ENCODE results near the gene NCAPD3. TPM values are rescaled to one million over a fixed set of nuclear protein-coding genes. Genes with fewer than 3 reads are reported as not detected.

Gene NCAPD3
- total RNA-seq, 1 experiment from 2014 or later: 26.7 TPM

DNA sequence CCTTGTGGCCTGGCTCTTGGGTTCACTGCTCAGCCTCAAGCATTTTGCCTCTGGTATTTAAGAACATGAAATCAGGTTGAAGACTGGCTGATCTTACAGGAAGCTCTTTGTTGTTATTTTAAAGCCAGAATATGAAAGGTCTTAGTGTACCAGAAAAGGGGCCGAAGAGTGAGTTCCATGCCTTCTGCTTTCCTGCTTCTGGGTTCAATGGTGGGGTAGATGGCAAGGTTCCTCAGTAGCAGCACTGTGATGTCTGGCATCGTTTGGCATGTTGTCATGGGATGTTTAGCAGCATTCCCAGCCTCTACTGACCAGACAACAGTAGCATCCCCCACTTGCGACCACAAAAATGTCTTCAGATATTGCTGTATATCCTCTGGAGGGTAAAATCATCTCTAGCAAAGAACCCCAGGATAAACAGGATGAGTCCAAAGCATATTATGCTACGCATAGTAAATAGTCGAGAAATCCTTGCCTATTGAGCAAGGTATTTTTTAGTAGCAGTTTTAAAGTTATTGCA is 3.1 kb upstream of the NCAPD3 start:
- H3K4me1 Mint-ChIP-seq (ENCODE audit: insufficient read depth, unreplicated experiment): peaks cover 44% of the 10 kb centered on the region
- intact Hi-C loops (cut with micrococcal nuclease): no loop called here
- TF ChIP-seq, protein P1, sequence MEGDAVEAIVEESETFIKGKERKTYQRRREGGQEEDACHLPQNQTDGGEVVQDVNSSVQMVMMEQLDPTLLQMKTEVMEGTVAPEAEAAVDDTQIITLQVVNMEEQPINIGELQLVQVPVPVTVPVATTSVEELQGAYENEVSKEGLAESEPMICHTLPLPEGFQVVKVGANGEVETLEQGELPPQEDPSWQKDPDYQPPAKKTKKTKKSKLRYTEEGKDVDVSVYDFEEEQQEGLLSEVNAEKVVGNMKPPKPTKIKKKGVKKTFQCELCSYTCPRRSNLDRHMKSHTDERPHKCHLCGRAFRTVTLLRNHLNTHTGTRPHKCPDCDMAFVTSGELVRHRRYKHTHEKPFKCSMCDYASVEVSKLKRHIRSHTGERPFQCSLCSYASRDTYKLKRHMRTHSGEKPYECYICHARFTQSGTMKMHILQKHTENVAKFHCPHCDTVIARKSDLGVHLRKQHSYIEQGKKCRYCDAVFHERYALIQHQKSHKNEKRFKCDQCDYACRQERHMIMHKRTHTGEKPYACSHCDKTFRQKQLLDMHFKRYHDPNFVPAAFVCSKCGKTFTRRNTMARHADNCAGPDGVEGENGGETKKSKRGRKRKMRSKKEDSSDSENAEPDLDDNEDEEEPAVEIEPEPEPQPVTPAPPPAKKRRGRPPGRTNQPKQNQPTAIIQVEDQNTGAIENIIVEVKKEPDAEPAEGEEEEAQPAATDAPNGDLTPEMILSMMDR (IDR thresholded peaks at IDR 0.05; ENCODE audit: unreplicated experiment): no peak
- H3K36me3 Mint-ChIP-seq (ENCODE audit: insufficient read depth, unreplicated experiment): peaks cover 19% of the 10 kb centered on the region
- H3K27ac Mint-ChIP-seq (ENCODE audit: low read depth, unreplicated experiment): no peak overlapping the region
- DNase-seq (ENCODE audit: unreplicated experiment): no peak
- BruUV-seq (replicated peaks): no TSS peak
- H3K9me3 Mint-ChIP-seq (ENCODE audit: unreplicated experiment): no peaks in the 10 kb centered on the region
- ChIA-PET POLR2A (interaction anchor here (0.9 to 4.9 kb wide), 4 partner anchors 17 to 40 kb away, joined by 3 to 52 read pairs (median 20); partner anchors contain the start of genes ACAD8 and THYN1), CTCF (interaction anchor here (0.6 to 1.6 kb wide), 3 partner anchors 17 to 315 kb away, joined by 3 to 11 read pairs (median 3); no protein-coding TSS in a partner anchor)
- peak overlapping the region; percentile 93 for H3K4me3 Mint-ChIP-seq (ENCODE audit: unreplicated experiment)
- H3K27me3 Mint-ChIP-seq (ENCODE audit: insufficient read depth, unreplicated experiment): no peaks in the 10 kb centered on the region

DNA sequence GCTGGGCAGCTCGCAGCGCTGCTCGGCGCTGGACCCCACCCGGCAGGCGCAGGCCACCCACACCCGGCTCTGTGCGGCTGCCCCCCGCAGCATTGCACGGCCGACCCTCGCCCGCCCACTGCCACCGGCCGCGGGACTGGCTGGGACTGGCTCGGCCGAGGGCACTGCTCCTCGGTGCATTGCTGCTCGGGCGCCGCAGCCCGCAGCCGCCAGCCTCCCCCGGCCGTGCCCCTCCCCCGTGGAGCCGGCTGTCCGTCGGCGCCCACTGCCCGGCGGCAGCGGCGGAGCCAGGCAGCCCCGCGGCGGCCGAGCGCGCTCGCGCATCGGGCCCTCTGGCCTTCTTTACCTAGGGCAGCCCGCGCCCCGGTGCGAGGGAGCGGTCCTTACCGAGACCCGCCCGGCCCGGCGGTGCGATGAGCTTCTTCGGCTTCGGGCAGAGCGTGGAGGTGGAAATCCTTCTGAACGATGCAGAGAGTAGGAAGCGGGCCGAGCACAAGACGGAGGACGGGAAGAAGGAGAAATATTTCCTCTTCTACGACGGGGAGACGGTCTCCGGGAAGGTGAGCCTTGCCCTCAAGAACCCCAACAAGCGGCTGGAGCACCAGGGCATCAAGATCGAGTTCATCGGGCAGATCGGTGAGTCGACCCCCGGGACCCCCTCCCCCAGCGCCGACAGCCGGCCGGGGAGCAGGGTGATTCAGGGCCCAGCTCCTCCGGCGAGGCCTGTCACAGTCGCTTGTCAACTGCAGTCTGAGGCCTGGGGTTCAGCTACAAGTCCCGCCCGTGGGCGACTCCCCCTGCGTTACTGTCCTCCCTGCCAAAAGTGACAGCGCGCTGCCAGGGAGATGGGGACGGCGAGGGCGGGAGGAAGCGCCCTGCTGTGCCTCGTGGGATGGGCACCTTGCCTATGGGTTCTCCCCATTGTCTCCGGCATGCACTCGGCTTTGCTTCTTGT is 1.2 kb upstream of the NCAPD3 start:
- TF ChIP-seq, protein P1 (IDR thresholded peaks at IDR 0.05; ENCODE audit: unreplicated experiment): no peak
- ChIA-PET POLR2A (interaction anchor here (0.6 to 4.9 kb wide), 26 partner anchors 9 to 297 kb away, joined by 3 to 52 read pairs (median 4); partner anchors contain the start of genes ACAD8 and THYN1), CTCF (interaction anchor here (0.6 to 1.2 kb wide), 7 partner anchors 12 to 271 kb away, joined by 3 to 4 read pairs (median 3); no protein-coding TSS in a partner anchor)
- Mint-ChIP-seq H3K27me3 (ENCODE audit: insufficient read depth, unreplicated experiment) (no peaks in the 10 kb centered on the region), H3K4me3 (ENCODE audit: unreplicated experiment) (peak overlapping the region; percentile 93), H3K27ac (ENCODE audit: low read depth, unreplicated experiment) (peak overlapping the region; percentile 46), H3K9me3 (ENCODE audit: unreplicated experiment) (no peaks in the 10 kb centered on the region), H3K4me1 (ENCODE audit: insufficient read depth, unreplicated experiment) (peaks cover 47% of the 10 kb centered on the region), H3K36me3 (ENCODE audit: insufficient read depth, unreplicated experiment) (peaks cover 14% of the 10 kb centered on the region)
- intact Hi-C loops (cut with micrococcal nuclease): loop anchor here (2.0 kb wide), 1 partner anchor 28 kb away; the partner anchor contains the start of genes ACAD8 and THYN1
- BruUV-seq (replicated peaks): no TSS peak
- peak; percentile 49 for DNase-seq (ENCODE audit: unreplicated experiment)

DNA sequence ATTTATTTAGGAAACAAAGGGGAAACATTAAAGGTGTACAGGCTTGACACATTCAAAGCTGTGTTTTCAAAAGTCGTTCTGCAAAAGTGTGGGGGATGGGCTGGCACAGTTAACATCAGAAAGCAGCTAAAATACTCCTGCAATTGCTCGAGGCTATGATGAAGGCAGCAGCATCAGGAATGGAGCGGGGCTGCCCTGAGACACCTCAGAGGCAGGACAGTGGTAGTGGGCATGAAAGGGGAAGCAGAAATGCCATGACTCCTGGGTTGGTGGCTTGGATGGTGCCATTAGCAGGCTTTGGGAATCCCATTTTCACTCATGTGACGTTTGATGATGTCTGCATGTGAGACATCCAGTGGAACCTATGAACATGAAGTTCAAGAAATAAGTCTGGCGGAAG is 646 bp downstream of the NCAPD3 start:
- ChIA-PET POLR2A (interaction anchor here (0.6 to 4.9 kb wide), 6 partner anchors 11 to 267 kb away, joined by 3 to 52 read pairs (median 4); partner anchors contain the start of genes ACAD8 and THYN1), CTCF (interaction anchor here (0.7 to 1.2 kb wide), 2 partner anchors 16 kb away, joined by 4 read pairs; no protein-coding TSS in a partner anchor)
- BruUV-seq (replicated peaks): TSS peak; percentile 26
- TF ChIP-seq, protein P1 (IDR thresholded peaks at IDR 0.05; ENCODE audit: unreplicated experiment): no peak
- Mint-ChIP-seq H3K4me1 (ENCODE audit: insufficient read depth, unreplicated experiment) (peaks cover 41% of the 10 kb centered on the region), H3K36me3 (ENCODE audit: insufficient read depth, unreplicated experiment) (peaks cover 14% of the 10 kb centered on the region), H3K27ac (ENCODE audit: low read depth, unreplicated experiment) (peak overlapping the region; percentile 93), H3K9me3 (ENCODE audit: unreplicated experiment) (no peaks in the 10 kb centered on the region), H3K4me3 (ENCODE audit: unreplicated experiment) (peak overlapping the region; percentile 93), H3K27me3 (ENCODE audit: insufficient read depth, unreplicated experiment) (no peaks in the 10 kb centered on the region)
- peak; percentile 14 for DNase-seq (ENCODE audit: unreplicated experiment)
- intact Hi-C loops (cut with micrococcal nuclease): no loop called here

DNA sequence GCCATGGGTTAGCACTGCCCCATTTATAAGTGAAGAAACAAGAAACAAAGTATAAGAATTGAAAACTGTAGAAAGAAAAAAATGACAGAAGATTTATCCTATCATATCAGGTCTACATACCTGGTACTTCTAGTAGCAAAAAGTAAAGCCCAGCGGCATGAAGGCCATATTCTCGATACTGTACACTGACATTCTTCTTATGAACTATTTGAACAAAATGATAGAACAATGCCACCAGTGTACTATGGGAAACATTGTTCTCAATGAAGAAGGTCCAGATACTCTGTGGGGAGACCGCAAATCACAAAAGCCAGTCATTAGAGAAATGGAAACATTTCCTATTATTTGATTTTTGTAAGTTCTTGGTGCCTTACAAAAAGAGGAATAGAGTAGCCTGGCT is 7.0 kb downstream of the NCAPD3 start:
- DNase-seq (ENCODE audit: unreplicated experiment): no peak
- Mint-ChIP-seq H3K4me3 (ENCODE audit: unreplicated experiment) (no peak overlapping the region), H3K36me3 (ENCODE audit: insufficient read depth, unreplicated experiment) (peaks cover 31% of the 10 kb centered on the region), H3K9me3 (ENCODE audit: unreplicated experiment) (no peaks in the 10 kb centered on the region), H3K4me1 (ENCODE audit: insufficient read depth, unreplicated experiment) (peaks cover 11% of the 10 kb centered on the region), H3K27me3 (ENCODE audit: insufficient read depth, unreplicated experiment) (no peaks in the 10 kb centered on the region), H3K27ac (ENCODE audit: low read depth, unreplicated experiment) (no peak overlapping the region)
- intact Hi-C loops (cut with micrococcal nuclease): no loop called here
- TF ChIP-seq, protein P1 (IDR thresholded peaks at IDR 0.05; ENCODE audit: unreplicated experiment): no peak
- ChIA-PET POLR2A (no interaction called here), CTCF (no interaction called here)
- BruUV-seq (replicated peaks): no TSS peak
